ENCODE data around the gene KXD1. TPM values are rescaled to one million over a fixed set of nuclear protein-coding genes. Genes with fewer than 3 reads are reported as not detected.

KXD1 gene
- total RNA-seq, 1 donor from 2014 or later: 38.4 TPM

DNA sequence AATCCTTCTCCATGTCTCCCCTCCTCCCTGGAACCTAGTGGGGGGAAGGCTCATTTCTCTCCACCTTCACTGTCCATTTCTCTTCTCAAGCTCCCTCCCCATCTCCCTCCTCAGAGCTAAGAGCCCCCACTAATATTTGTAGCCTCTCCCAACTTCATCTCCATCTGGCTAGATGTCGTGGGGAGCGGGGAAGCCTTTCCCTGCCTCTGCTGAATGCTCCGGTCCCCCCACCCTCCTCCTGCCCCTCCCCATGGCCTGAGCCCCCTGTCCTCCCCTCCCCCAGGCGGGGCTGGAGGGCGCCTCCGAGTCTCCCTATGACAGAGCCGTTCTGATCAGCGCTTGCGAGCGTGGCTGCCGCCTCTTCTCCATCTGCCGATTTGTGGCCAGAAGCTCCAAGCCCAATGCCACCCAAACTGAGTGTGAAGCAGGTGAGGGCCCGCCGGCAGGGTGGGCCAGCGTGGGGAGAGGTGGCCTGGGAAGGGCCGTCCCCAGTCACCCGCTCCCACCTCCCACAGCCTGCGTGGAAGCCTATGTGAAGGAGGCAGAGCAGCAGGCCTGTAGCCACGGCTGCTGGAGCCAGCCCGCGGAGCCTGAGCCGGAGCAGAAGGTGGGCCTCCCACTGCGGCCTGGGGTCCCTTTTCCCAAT, 56.0 kb downstream of the KXD1 start:
- no peak for DNase-seq

DNA sequence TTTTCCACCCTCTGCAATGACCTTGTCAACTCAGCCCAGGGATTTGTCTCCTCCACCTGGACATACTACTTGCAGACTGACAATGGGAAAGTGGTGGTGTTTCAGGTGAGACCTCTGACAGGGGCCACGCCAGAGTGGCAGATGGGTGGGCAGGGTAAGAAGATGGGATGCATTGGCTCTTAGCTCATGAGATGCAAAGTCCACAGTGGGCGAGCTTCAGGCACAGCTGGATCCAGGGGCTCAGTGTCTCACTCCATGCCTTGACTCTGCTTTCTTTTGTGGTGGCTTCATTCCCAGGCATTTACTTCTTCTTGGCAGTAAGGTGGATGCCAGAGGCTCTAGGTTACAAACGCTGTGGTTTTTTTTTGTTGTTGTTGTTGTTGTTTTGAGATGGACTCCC, 58.4 kb downstream of the KXD1 start:
- DNase-seq: no peak

DNA sequence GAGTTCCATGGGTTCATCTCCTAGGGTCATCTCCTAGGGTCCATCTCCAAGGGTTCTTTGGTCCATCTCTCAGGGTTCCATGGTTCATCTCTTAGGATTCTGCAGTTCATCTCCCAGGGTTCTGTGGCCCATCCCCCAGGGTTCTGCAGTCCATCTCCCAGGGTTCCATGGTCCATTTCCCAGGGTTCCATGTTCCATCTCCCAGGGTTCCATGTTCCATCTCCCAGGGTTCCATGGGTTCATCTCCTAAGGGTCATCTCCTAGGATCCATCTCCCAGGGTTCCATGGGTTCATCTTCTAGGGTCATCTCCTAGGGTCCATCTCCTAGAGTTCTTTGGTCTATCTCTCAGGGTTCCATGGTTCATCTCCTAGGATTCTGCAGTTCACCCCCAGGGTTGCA, 59.9 kb downstream of the KXD1 start:
- no peak for DNase-seq

DNA sequence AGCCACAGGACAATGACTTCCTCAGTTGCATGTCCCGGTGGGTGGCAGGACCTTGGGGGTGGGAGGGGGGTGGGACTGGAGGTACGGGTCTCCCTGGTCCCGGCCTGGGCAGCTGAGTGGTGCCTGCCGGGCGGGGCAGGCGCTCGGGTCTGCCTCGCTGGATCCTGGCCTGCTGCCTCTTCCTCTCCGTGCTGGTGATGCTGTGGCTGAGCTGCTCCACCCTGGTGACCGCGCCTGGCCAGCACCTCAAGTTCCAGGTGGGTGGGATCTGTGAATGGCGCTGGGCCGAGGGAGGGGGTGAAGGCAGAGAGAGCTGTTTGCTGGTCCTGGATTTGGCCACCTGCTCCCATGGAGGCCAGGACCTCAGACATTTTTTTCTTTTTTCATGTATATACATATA, 60.6 kb downstream of the KXD1 start:
- DNase-seq: no peak

Other genes with a start within 250 kb of the KXD1 start
- 69.0 TPM for gene LSM4, start 234.8 kb upstream of the KXD1 start, total RNA-seq
- 9.6 TPM for gene PGPEP1, start 217.3 kb upstream of the KXD1 start, total RNA-seq
- 5.8 TPM for gene GDF15, start 171.7 kb upstream of the KXD1 start, total RNA-seq
- 3.7 TPM for gene LRRC25, start 160.2 kb upstream of the KXD1 start, total RNA-seq
- 24.8 TPM for gene SSBP4, start 138.5 kb upstream of the KXD1 start, total RNA-seq
- gene ISYNA1, start 119.7 kb upstream of the KXD1 start, total RNA-seq: 24.6 TPM
- gene ELL, start 35.8 kb upstream of the KXD1 start, total RNA-seq: 13.0 TPM
- 86.4 TPM for gene FKBP8, start 14.3 kb upstream of the KXD1 start, total RNA-seq
- 992 TPM for gene UBA52, start 14.0 kb downstream of the KXD1 start, total RNA-seq
- gene REX1BD, start 30.9 kb downstream of the KXD1 start, total RNA-seq: 23.4 TPM
- 9.3 TPM for gene CRLF1, start 48.9 kb downstream of the KXD1 start, total RNA-seq
- 1.8 TPM for gene TMEM59L, start 55.0 kb downstream of the KXD1 start, total RNA-seq
- gene KLHL26, start 79.2 kb downstream of the KXD1 start, total RNA-seq: 2.1 TPM
- gene CRTC1, start 125.8 kb downstream of the KXD1 start, total RNA-seq: 3.2 TPM
- 10.9 TPM for gene COMP, start 233.4 kb downstream of the KXD1 start, total RNA-seq

Data from skin of body (tissue), 2 donors.